ENCODE results near the gene SMIM29.

DNA sequence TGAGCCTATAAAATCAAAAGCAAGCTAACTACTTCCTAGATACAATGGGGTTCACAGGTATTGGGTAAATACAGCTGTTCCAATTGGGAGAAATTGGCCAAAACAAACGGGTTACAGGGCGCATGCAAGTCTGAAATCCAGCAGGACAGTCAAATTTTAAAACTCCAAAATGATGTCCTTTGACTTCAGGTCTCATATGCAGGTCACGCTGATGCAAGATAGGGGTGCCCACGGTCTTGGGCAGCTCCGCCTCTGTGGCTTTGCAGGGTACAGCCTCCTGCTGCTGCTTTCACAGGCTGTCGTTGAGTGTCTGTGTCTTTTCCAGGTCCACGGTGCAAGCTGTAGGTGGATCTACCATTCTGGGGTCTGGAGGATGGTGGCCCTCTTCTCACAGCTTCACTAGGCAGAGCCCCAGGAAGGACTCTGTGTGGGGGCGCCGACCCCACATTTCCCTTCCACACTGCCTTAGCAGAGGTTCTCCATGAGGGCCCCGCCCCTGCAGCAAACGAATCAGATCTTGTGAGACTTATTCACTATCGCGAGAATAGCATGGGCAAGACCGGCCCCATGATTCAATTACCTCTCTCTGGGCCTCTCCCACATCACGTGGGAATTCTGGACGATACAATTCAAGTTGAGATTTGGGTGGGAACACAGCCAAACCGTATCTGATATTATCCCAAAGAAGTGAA is 11.9 kb upstream of the SMIM29 start:
- TF ChIP-seq CTCF (IDR thresholded peaks at IDR 0.05) (no peak), POLR2A (IDR thresholded peaks at IDR 0.05) (no peak)
